RWPE2 (cell line): ENCODE data around the gene RAP2B.

Source experiments
- ATAC-seq: fragments of 200-7000 bp; cut with Tn5 transposase; 3 replicates; pipeline ENCODE4 v1.9.1; 2021; ENCODE audit warnings: low read depth
- DNase-seq: peaks from one replicate; pipeline ENCODE4 v3.0.0-alpha.2; 2020; ENCODE audit warnings: low spot score
- H3K27ac ChIP-seq: fragments of 450-650 bp; 2 replicates; pipeline ENCODE4 v1.5.1; 2017; ENCODE audit warnings: mild to moderate bottlenecking; ENCODE audit not compliant: poor library complexity, severe bottlenecking
- H3K27me3 ChIP-seq: fragments of 250-450 bp; sonication (Bioruptor Pico); 2 replicates; pipeline ENCODE4 v1.5.1; 2021; ENCODE audit warnings: mild to moderate bottlenecking, moderate library complexity; ENCODE audit not compliant: insufficient read depth, poor library complexity, severe bottlenecking
- H3K36me3 ChIP-seq: fragments of 250-450 bp; sonication (Bioruptor Pico); 2 replicates; pipeline ENCODE4 v1.5.1; 2020; ENCODE audit warnings: low read depth, mild to moderate bottlenecking, moderate library complexity
- H3K4me1 ChIP-seq: fragments of 250-450 bp; sonication (Bioruptor Pico); 2 replicates; pipeline ENCODE4 v1.5.1; 2021; ENCODE audit warnings: mild to moderate bottlenecking, moderate library complexity; ENCODE audit not compliant: insufficient read depth, poor library complexity, severe bottlenecking
- H3K4me3 ChIP-seq: fragments of 250-450 bp; sonication (Bioruptor Pico); 2 replicates; pipeline ENCODE4 v1.5.1; 2021; ENCODE audit warnings: mild to moderate bottlenecking, moderate library complexity; ENCODE audit not compliant: severe bottlenecking
- H3K9me3 ChIP-seq: fragments of 250-450 bp; sonication (Bioruptor Pico); 2 replicates; pipeline ENCODE4 v1.5.1; 2021; ENCODE audit warnings: mild to moderate bottlenecking, moderate library complexity; ENCODE audit not compliant: severe bottlenecking
- CTCF ChIP-seq: fragments of 450-650 bp; IDR thresholded peaks from one replicate; pipeline ENCODE4 v1.5.1; 2017; ENCODE audit warnings: mild to moderate bottlenecking, moderate library complexity; ENCODE audit not compliant: poor library complexity, severe bottlenecking

RAP2B gene

GRCh38 chr3:153173758-153174516 lies 11.9 kb downstream of the RAP2B start:
- peak; percentile 48 for TF ChIP-seq CTCF
- no peaks in the 10 kb centered on the region for H3K9me3 ChIP-seq

GRCh38 chr3:153176197-153176596 lies 14.2 kb downstream of the RAP2B start:
- no peaks in the 10 kb centered on the region for H3K9me3 ChIP-seq
- no peaks in the 10 kb centered on the region for H3K36me3 ChIP-seq
- no peak for ATAC-seq

More at GRCh38 chr3:153173758-153174516, 11.9 kb downstream of the RAP2B start:
- no peak overlapping the region for H3K4me3 ChIP-seq
- H3K27ac ChIP-seq = peak overlapping the region; percentile 1
- ATAC-seq (peak; percentile 75), DNase-seq (no peak)
- no peaks in the 10 kb centered on the region for H3K4me1 ChIP-seq
- no peaks in the 10 kb centered on the region for H3K27me3 ChIP-seq
- peaks cover 12% of the 10 kb centered on the region for H3K36me3 ChIP-seq

GRCh38 chr3:153180860-153181372 lies 18.9 kb downstream of the RAP2B start:
- Histone ChIP-seq H3K9me3 (no peaks in the 10 kb centered on the region), H3K4me3 (no peak overlapping the region), H3K27ac (no peak overlapping the region), H3K27me3 (no peaks in the 10 kb centered on the region), H3K36me3 (no peaks in the 10 kb centered on the region), H3K4me1 (peaks cover 6% of the 10 kb centered on the region)
- ATAC-seq (no peak), DNase-seq (no peak)
- no peak for TF ChIP-seq CTCF

More at GRCh38 chr3:153176197-153176596, 14.2 kb downstream of the RAP2B start:
- no peaks in the 10 kb centered on the region for H3K4me1 ChIP-seq
- H3K27me3 ChIP-seq = no peaks in the 10 kb centered on the region
- no peak overlapping the region for H3K4me3 ChIP-seq
- DNase-seq = no peak
- no peak for TF ChIP-seq CTCF
- no peak overlapping the region for H3K27ac ChIP-seq

GRCh38 chr3:153182501-153183293 lies 20.7 kb downstream of the RAP2B start:
- Histone ChIP-seq H3K27ac (no peak overlapping the region), H3K36me3 (no peaks in the 10 kb centered on the region), H3K4me1 (peaks cover 6% of the 10 kb centered on the region), H3K27me3 (no peaks in the 10 kb centered on the region), H3K9me3 (no peaks in the 10 kb centered on the region), H3K4me3 (no peak overlapping the region)
- ATAC-seq (no peak), DNase-seq (no peak)
- no peak for TF ChIP-seq CTCF
